Measurements from ENCODE around the gene RASD1. TPM values are rescaled to one million over a fixed set of nuclear protein-coding genes. Genes with fewer than 3 reads are reported as not detected.

The RASD1 gene
- total RNA-seq, 4 donors from 2014 or later: 76.9 to 413 (median 322) TPM

GRCh38 chr17:17448076-17448475 lies 48.1 kb downstream of the RASD1 start:
- DNase-seq (ENCODE audit: low spot score): no peak
- no peak for ATAC-seq (ENCODE audit: low FRiP score)
- no peak for TF ChIP-seq CTCF (IDR thresholded peaks at IDR 0.05)

DNA sequence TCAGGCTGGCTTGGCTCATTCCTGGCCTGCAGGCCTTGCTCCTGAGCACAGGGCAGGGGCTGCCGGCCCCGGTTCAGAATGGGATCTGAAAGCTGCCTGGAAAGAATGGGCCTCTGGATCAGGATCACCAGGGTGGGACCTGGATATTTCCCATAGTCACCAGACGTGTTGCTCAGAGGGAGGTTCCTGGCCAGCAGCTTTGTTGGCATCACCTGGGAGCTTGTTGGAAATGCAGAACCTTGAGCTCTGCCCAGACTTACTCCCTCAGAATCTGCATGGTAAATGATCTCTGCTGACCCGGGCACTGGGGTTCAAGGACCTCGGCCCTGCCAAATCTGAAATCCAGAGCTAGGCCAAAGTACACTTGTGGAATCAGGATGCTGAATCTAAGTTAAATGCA lies 48.9 kb downstream of the RASD1 start:
- TF ChIP-seq CTCF (IDR thresholded peaks at IDR 0.05): no peak
- ATAC-seq (ENCODE audit: low FRiP score): no peak
- DNase-seq (ENCODE audit: low spot score): no peak

DNA sequence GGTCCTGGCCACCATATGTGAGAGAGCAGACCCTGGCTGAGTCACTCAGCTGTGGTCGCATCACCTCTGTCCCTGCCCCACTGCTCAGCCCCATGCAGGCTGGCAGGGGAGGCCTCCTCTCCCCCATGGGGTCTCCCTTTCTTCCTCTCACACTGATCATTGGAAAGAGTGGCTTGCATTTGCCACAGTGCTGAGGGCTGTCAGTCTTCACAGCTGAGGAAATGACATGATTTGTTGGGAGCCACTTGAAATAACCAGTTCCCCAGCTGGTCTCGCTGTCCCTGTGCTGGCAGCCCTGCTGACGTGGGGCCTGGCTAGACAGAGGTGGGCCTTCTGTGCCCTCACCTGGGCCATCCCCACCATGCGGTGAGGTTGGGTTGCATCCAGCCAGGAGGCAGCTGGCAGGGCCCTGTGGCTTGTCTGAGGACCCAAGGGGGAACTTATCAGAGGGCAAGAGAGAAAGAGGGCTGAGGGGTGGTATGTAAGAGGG lies 49.5 kb downstream of the RASD1 start:
- no peak for DNase-seq (ENCODE audit: low spot score)
- no peak for ATAC-seq (ENCODE audit: low FRiP score)
- TF ChIP-seq CTCF (IDR thresholded peaks at IDR 0.05): no peak

- no peak for TF ChIP-seq CTCF (IDR thresholded peaks at IDR 0.05)
- DNase-seq (ENCODE audit: low spot score) (no peak), ATAC-seq (ENCODE audit: low FRiP score) (no peak)
These were observed 50.1 kb downstream of the RASD1 start for GRCh38 chr17:17445925-17446665.

DNA sequence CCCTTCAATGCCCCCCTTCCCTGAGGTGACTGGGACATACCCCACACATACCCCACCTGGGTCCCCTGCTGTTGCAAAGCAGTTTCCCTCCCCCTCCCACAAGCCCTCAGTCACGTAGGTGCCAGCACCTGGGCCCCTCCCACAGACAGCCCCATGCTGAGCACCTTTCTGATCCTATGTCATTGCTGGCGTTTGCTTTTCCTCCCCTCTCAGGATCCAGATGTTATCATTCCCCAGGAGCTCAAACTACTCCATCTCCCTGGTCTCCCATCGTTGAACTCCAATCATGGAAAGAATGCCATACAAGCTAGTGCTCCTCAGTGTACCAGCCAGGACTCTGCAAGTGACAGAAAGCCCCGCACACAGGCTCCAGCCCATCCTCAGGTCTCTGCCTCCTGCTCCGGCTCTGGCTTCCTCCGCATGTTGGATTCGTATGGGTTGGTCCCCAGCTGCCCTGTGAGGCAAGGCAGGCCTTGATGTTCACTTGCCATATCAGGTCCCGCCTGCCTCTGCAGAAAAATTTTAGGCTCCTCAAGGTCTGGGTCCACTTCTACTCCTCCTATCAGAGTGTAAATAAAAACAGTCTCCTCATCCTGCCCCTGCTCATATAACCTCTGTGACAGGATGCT lies 50.8 kb downstream of the RASD1 start:
- TF ChIP-seq CTCF (IDR thresholded peaks at IDR 0.05): no peak
- DNase-seq (ENCODE audit: low spot score): no peak
- ATAC-seq (ENCODE audit: low FRiP score): no peak

Small RNA genes lying within 50 kb of the gene (small RNA-seq; reads per million reads assigned to genes)
- not detected for gene RF00019

Other genes with a start within 250 kb of the RASD1 start
- 10 to 100 TPM; 39.9 to 68.9 (median 49.5) TPM for gene COPS3, start 215.1 kb downstream of the RASD1 start, total RNA-seq
- gene NT5M, start 193.0 kb downstream of the RASD1 start, total RNA-seq: 1 to 10 TPM; 1.3 to 3.5 (median 2.3) TPM
- gene MED9, start 19.4 kb downstream of the RASD1 start, total RNA-seq: 10 to 100 TPM; 11.5 to 26.2 (median 16.2) TPM
- gene PEMT, start 95.3 kb upstream of the RASD1 start, total RNA-seq: 100 to 1,000 TPM in 1 of 4 donors, 10 to 100 TPM in 3; 32.2 to 181 (median 57.1) TPM
- gene RAI1, start 185.1 kb upstream of the RASD1 start, total RNA-seq: 10 to 100 TPM in 1 of 4 donors, 1 to 10 TPM in 3; 6.7 to 30.6 (median 8.5) TPM

Data from omental fat pad (tissue), 4 donors.